PC-3 (cell line): Measurements from ENCODE around the gene PLA2G3.

Experiments used
- CTCF ChIP-seq: fragments of 300-600 bp; sonication (generic); conservative IDR thresholded peaks from 2 replicates; pipeline ENCODE4 v1.5.1; 2017; ENCODE audit warnings: antibody characterized with exemption, low read depth, mild to moderate bottlenecking, low read length
- EZH2 ChIP-seq: fragments of 300-600 bp; sonication (generic); IDR thresholded peaks from one replicate; pipeline ENCODE4 v1.6.1; 2017; ENCODE audit warnings: antibody characterized with exemption, mild to moderate bottlenecking, low read length; ENCODE audit not compliant: unreplicated experiment
- EZH2phosphoT487 ChIP-seq: fragments of 300-600 bp; sonication (generic); IDR thresholded peaks from 2 replicates; pipeline ENCODE4 v1.6.1; 2018; ENCODE audit warnings: mild to moderate bottlenecking, antibody characterized with exemption, low read length, borderline replicate concordance

GRCh38 chr22:31178859-31179258, 38.6 kb upstream of the PLA2G3 start:
- no peak for TF ChIP-seq CTCF
- no peak for TF ChIP-seq EZH2
- TF ChIP-seq EZH2phosphoT487: no peak
